A549 (cell line): ENCODE results near the gene RSPH9. TPM values are rescaled to one million over a fixed set of nuclear protein-coding genes. Genes with fewer than 3 reads are reported as not detected.

ENCODE experiments used
- ATAC-seq, 2 experiments: fragments of 200-7000 bp in 1 of 2; fragments of >200 bp in 1 of 2; cut with Nextera tagmentation in 1 of 2; cut with Tn5 transposase in 1 of 2; 3 replicates each; pipeline versions ENCODE4 v1.8.0 to v1.9.1; 2018 to 2020; ENCODE audit warnings: mild to moderate bottlenecking in 1 of 2, moderate library complexity in 1 of 2
- CTCF ChIA-PET: fragments of 300-600 bp; sonication (Branson Sonifier 250); formaldehyde crosslinking; extraction: SDS; loops from one replicate; lab custom pipeline; 2021; ENCODE audit warnings: antibody characterized with exemption, inconsistent platforms; lab: Yijun Ruan, JAX
- POLR2A ChIA-PET: fragments of 350-600 bp; formaldehyde crosslinking; extraction: SDS; loops from one replicate; lab custom pipeline; 2021; ENCODE audit warnings: antibody characterized with exemption, inconsistent platforms; lab: Yijun Ruan, JAX
- DNase-seq, 2 experiments: peaks; one replicate each; pipeline versions ENCODE4 v3.0.0 to v3.0.0-alpha.2; 2011 to 2016; ENCODE audit warnings: low read depth in 1 of 2, low spot score in 1 of 2
- FAIRE-seq: peaks from 2 replicates; lab custom pipeline; 2011; peaks lifted over from hg19 to GRCh38; lab: Jason Lieb, UNC
- H3K27ac ChIP-seq, 2 experiments: fragments of >200 bp; sonication (Bioruptor Twin); formaldehyde crosslinking; 3 replicates each; pipeline ENCODE4 v1.5.1; 2016 to 2017
- H3K4me1 ChIP-seq: fragments of >200 bp; sonication (Bioruptor Twin); formaldehyde crosslinking; 3 replicates; pipeline ENCODE4 v1.6.1; 2016
- H3K4me2 ChIP-seq: fragments of >200 bp; sonication (Bioruptor Twin); formaldehyde crosslinking; 3 replicates; pipeline ENCODE4 v1.6.1; 2016
- H3K4me3 ChIP-seq: fragments of >200 bp; sonication (Bioruptor Twin); formaldehyde crosslinking; 3 replicates; pipeline ENCODE4 v1.5.1; 2016
- H3K9me3 ChIP-seq: fragments of >200 bp; sonication (Bioruptor Twin); formaldehyde crosslinking; 3 replicates; pipeline ENCODE4 v1.6.1; 2016
- BHLHE40 ChIP-seq: IDR thresholded peaks from 2 replicates; pipeline ENCODE4 v1.6.1; 2012; ENCODE audit warnings: low read depth, low read length, inconsistent platforms
- CEBPB ChIP-seq, 2 experiments: fragments of >200 bp in 1 of 2; sonication (Bioruptor Twin) in 1 of 2; formaldehyde crosslinking in 1 of 2; IDR thresholded peaks; 2 replicates each; pipeline ENCODE4 v1.6.1; 2012 to 2016
- CHD4 ChIP-seq: fragments of 200-600 bp; sonication (generic); IDR thresholded peaks from 2 replicates; pipeline ENCODE4 v1.6.1; 2016; ENCODE audit warnings: antibody characterized with exemption, mild to moderate bottlenecking, borderline replicate concordance
- EHMT2 ChIP-seq: fragments of 200-600 bp; sonication (generic); IDR thresholded peaks from 2 replicates; pipeline ENCODE4 v1.6.1; 2016; ENCODE audit warnings: antibody characterized with exemption, low read depth, mild to moderate bottlenecking, moderate library complexity
- ESRRA ChIP-seq: fragments of 150-350 bp; IDR thresholded peaks from 2 replicates; pipeline ENCODE4 v1.6.1; 2014; ENCODE audit warnings: mild to moderate bottlenecking, low read length, borderline replicate concordance
- FOSL2 ChIP-seq, 2 experiments: fragments of 450-650 bp in 1 of 2; fragments of >200 bp in 1 of 2; sonication (Bioruptor Twin) in 1 of 2; formaldehyde crosslinking; IDR thresholded peaks; 2 replicates each; pipeline versions ENCODE4 v1.5.0 to v1.6.1; 2016 to 2020; ENCODE audit warnings: mild to moderate bottlenecking in 1 of 2, moderate library complexity in 1 of 2
- HDAC2 ChIP-seq: fragments of 200-600 bp; sonication (generic); IDR thresholded peaks from 2 replicates; pipeline ENCODE4 v1.6.1; 2016
- HOXA7 ChIP-seq: fragments of 250-450 bp; sonication (Bioruptor Pico); IDR thresholded peaks from 2 replicates; pipeline ENCODE4 v1.5.0; 2020; ENCODE audit warnings: mild to moderate bottlenecking, moderate library complexity
- KDM1A ChIP-seq: fragments of 200-600 bp; sonication (generic); IDR thresholded peaks from 2 replicates; pipeline ENCODE4 v1.6.1; 2016; ENCODE audit warnings: low read depth, mild to moderate bottlenecking
- NPAS2 ChIP-seq: fragments of 250-450 bp; sonication (Bioruptor Pico); IDR thresholded peaks from 2 replicates; pipeline ENCODE4 v1.8.0; 2022; ENCODE audit warnings: mild to moderate bottlenecking, moderate library complexity, borderline replicate concordance
- PHF8 ChIP-seq: fragments of 200-600 bp; sonication (generic); IDR thresholded peaks from 2 replicates; pipeline ENCODE4 v1.6.1; 2016; ENCODE audit warnings: low read depth, mild to moderate bottlenecking, antibody characterized with exemption, moderate library complexity, borderline replicate concordance
- RAD21 ChIP-seq, 2 experiments: fragments of >200 bp in 1 of 2; sonication (Bioruptor Twin) in 1 of 2; formaldehyde crosslinking in 1 of 2; IDR thresholded peaks in 1 of 2; conservative IDR thresholded peaks in 1 of 2; 2 replicates in 1 of 2; 3 replicates in 1 of 2; pipeline ENCODE4 v1.6.1; 2012 to 2018; ENCODE audit warnings: inconsistent platforms in 1 of 2
- RCOR1 ChIP-seq: fragments of 150-350 bp; IDR thresholded peaks from 2 replicates; pipeline ENCODE4 v1.6.1; 2014; ENCODE audit warnings: antibody characterized with exemption, low read length, low read depth
- RNF2 ChIP-seq: fragments of 200-600 bp; sonication (generic); IDR thresholded peaks from 2 replicates; pipeline ENCODE4 v1.6.1; 2016; ENCODE audit warnings: low read depth, mild to moderate bottlenecking, antibody characterized with exemption, moderate library complexity, borderline replicate concordance
- SREBF2 ChIP-seq: fragments of 450-650 bp; IDR thresholded peaks from 2 replicates; pipeline ENCODE4 v1.6.1; 2014; ENCODE audit warnings: mild to moderate bottlenecking, moderate library complexity
- TP53 ChIP-seq: fragments of 250-450 bp; sonication (Bioruptor Pico); IDR thresholded peaks from 2 replicates; pipeline ENCODE4 v1.5.0; 2021; ENCODE audit warnings: mild to moderate bottlenecking, moderate library complexity
- ZC3H11A ChIP-seq: fragments of 450-650 bp; IDR thresholded peaks from 2 replicates; pipeline ENCODE4 v1.6.1; 2014; ENCODE audit warnings: antibody characterized with exemption, mild to moderate bottlenecking
- ZSCAN20 ChIP-seq: fragments of 250-450 bp; sonication (Bioruptor Pico); IDR thresholded peaks from 2 replicates; pipeline ENCODE4 v1.8.0; 2022; ENCODE audit warnings: mild to moderate bottlenecking, moderate library complexity
- WGBS: methylation state at CpG from one replicate; pipeline ENCODE4 v1.1.6; 2017; ENCODE audit errors: missing lambda C conversion rate; 5-methylcytosine and 5-hydroxymethylcytosine counted together
- polyA plus RNA-seq, 4 experiments: library from polyadenylated mRNA; depleted of rRNA in 3 of 4; stranded (reverse); fragments of >200 nt; fragmentation: RNase III in 1 of 4; extraction: RNeasy Plus Mini Kit Qiagen cat#74134 plus additional on column Dnase treatment in 1 of 4; gene quantifications; 2 replicates in 3 of 4; 3 replicates in 1 of 4; pipeline ENCODE4 v1.2.3, GENCODE V29; 2011 to 2017
- TF ChIP-seq, protein P1 (sequence below): fragments of 450-650 bp; IDR thresholded peaks from 2 replicates; pipeline ENCODE4 v1.6.1; 2014; ENCODE audit warnings: antibody characterized with exemption
- TF ChIP-seq, protein P2 (sequence below): fragments of >200 bp; sonication (Bioruptor Twin); formaldehyde crosslinking; IDR thresholded peaks from 2 replicates; pipeline ENCODE4 v1.6.1; 2016
- TF ChIP-seq, protein P3 (sequence below): fragments of 250-450 bp; sonication (Bioruptor Pico); IDR thresholded peaks from 2 replicates; pipeline ENCODE4 v1.5.0; 2021; ENCODE audit warnings: mild to moderate bottlenecking, moderate library complexity, borderline replicate concordance
- TF ChIP-seq, protein P4 (sequence below): fragments of >200 bp; sonication (Bioruptor Twin); formaldehyde crosslinking; IDR thresholded peaks from 3 replicates; pipeline ENCODE4 v1.6.1; 2016

Gene RSPH9
- polyA plus RNA-seq, 2 of the 4 experiments (the other 2 are of a cell fraction), result 0.14 to 0.18 TPM

DNA sequence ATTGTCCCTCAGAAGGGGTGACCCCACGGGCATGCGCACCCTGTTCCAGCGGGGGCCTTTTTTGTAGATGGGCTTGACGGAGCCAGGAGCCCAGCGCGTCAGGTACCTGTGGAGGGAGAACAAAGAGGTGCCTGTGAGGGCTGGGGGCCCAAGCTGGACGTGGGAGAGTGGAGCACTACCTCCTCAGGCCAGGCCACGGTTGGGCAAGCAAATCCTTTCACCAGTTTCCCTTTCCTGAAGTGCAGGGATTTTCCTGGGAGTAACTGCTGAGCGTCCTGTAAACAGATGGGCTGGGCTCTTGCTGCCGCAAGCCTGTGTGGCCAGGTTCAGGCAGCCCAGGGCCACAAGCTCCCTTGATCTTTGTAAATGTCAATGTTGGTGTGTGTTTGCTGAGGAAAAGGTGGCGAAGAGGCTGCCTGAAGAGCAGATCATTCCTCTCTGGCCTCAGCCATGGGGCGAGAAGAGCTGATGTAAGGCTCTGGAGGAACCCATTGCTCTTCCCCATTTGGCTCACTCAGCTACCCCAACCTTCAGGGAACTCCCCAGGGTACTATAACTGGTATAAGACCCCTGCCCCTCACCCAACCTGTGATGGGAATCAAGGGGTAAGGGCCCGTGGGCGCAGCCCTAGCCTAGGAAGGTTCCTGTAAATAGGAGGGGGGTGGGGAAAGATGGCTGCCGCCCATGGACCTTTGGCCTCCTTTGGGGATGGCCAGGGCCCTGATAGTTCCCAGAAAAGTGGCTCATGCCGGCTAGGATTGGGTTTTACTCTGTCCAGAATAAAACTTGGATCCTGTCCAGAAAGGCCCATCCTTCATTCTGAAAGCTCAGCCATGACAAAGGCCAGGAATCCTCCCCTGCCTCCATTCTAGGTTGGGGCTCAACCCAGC is 27.2 kb downstream of the RSPH9 start:
- ATAC-seq (no peak), FAIRE-seq (no peak), DNase-seq (no peak)
- Histone ChIP-seq H3K4me3 (no peak overlapping the region), H3K27ac (no peak overlapping the region), H3K4me2 (no peak overlapping the region), H3K9me3 (no peaks in the 10 kb centered on the region), H3K4me1 (peaks cover 14% of the 10 kb centered on the region; the same call in 2 of the 3 replicates)
- POLR2A ChIA-PET, result no interaction called here
- TF ChIP-seq RAD21 (conservative IDR thresholded peaks at IDR 0.05 in 1 of 2, IDR thresholded peaks at IDR 0.05 in 1 of 2), result no peak
- no peak for TF ChIP-seq ZC3H11A
- no peak for TF ChIP-seq FOSL2 (IDR thresholded peaks at IDR 0.05)
- TF ChIP-seq FOSL2 (CRISPR knock-in tag; IDR thresholded peaks at IDR 0.05), result no peak
- TF ChIP-seq, protein P1, sequence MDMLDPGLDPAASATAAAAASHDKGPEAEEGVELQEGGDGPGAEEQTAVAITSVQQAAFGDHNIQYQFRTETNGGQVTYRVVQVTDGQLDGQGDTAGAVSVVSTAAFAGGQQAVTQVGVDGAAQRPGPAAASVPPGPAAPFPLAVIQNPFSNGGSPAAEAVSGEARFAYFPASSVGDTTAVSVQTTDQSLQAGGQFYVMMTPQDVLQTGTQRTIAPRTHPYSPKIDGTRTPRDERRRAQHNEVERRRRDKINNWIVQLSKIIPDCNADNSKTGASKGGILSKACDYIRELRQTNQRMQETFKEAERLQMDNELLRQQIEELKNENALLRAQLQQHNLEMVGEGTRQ, result no peak
- no peak for TF ChIP-seq BHLHE40
- TF ChIP-seq, protein P2, sequence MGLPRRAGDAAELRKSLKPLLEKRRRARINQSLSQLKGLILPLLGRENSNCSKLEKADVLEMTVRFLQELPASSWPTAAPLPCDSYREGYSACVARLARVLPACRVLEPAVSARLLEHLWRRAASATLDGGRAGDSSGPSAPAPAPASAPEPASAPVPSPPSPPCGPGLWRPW, result no peak
- TF ChIP-seq TP53, result no peak
- no peak for TF ChIP-seq ESRRA
- TF ChIP-seq EHMT2, result no peak
- TF ChIP-seq HDAC2, result no peak
- TF ChIP-seq KDM1A, result no peak
- no peak for TF ChIP-seq SREBF2
- no peak for TF ChIP-seq RNF2
- TF ChIP-seq HOXA7 (CRISPR knock-in tag), result no peak
- TF ChIP-seq CHD4, result no peak
- no peak for TF ChIP-seq NPAS2 (CRISPR knock-in tag)
- no peak for TF ChIP-seq CEBPB (IDR thresholded peaks at IDR 0.05)
- no peak for TF ChIP-seq RCOR1
- WGBS, result 84% methylated on average over 10 of the region's 16 CpGs
- CTCF ChIA-PET, result interaction anchor here (1.2 to 11.5 kb wide), 4 partner anchors 53 to 408 kb away, joined by 3 to 72 read pairs (median 30); partner anchors contain the start of gene VEGFA

DNA sequence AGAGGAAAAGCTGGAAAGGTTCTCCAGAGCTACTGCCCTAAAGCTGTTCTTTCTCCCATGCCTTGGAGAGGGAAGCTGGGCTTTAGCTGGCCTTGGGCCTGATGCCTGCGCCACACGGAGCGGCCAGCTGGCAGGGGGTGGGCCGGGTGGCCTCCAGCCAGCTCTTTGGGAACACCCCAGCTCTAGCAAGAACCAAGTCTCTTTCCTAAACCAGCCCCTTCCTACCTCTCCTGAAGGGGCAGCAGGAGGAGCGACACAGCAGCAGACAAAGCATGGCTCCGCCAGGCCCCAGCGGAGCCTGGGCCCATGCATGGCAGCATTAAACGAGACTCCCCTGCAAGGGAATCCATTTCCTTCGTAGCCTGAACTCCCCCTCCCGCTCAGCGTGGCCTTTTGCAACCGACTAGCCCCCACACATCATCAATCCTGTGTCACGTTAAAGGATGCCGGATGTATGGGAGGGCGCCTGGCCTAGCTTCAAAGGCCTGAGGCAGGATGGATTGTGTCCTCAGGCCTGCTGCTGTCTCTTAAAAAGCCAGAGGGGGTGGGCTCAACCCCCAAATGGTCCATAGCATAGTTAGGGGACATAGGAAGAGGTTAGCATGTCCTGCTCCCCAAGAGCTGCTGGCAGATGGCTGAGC is 28.7 kb downstream of the RSPH9 start:
- Histone ChIP-seq H3K27ac (no peak overlapping the region), H3K4me2 (no peak overlapping the region), H3K9me3 (no peaks in the 10 kb centered on the region), H3K4me1 (peaks cover 1% of the 10 kb centered on the region; the same call in 1 of the 3 replicates), H3K4me3 (no peak overlapping the region)
- ATAC-seq, result no peak
- POLR2A ChIA-PET, result no interaction called here
- DNase-seq, result no peak
- CTCF ChIA-PET, result interaction anchor here (0.8 to 11.5 kb wide), 6 partner anchors 9 to 407 kb away, joined by 3 to 72 read pairs (median 4); partner anchors contain the start of gene VEGFA
- WGBS, result 96% methylated on average over 9 of the region's 15 CpGs
- no peak for FAIRE-seq
- no peak for TF ChIP-seq PHF8
- TF ChIP-seq ZSCAN20 (CRISPR knock-in tag), result no peak
- TF ChIP-seq, protein P3, sequence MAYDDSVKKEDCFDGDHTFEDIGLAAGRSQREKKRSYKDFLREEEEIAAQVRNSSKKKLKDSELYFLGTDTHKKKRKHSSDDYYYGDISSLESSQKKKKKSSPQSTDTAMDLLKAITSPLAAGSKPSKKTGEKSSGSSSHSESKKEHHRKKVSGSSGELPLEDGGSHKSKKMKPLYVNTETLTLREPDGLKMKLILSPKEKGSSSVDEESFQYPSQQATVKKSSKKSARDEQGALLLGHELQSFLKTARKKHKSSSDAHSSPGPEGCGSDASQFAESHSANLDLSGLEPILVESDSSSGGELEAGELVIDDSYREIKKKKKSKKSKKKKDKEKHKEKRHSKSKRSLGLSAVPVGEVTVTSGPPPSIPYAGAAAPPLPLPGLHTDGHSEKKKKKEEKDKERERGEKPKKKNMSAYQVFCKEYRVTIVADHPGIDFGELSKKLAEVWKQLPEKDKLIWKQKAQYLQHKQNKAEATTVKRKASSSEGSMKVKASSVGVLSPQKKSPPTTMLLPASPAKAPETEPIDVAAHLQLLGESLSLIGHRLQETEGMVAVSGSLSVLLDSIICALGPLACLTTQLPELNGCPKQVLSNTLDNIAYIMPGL (CRISPR knock-in tag), result no peak
- TF ChIP-seq, protein P4, sequence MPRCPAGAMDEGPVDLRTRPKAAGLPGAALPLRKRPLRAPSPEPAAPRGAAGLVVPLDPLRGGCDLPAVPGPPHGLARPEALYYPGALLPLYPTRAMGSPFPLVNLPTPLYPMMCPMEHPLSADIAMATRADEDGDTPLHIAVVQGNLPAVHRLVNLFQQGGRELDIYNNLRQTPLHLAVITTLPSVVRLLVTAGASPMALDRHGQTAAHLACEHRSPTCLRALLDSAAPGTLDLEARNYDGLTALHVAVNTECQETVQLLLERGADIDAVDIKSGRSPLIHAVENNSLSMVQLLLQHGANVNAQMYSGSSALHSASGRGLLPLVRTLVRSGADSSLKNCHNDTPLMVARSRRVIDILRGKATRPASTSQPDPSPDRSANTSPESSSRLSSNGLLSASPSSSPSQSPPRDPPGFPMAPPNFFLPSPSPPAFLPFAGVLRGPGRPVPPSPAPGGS, result no peak
- no peak for TF ChIP-seq EHMT2
- TF ChIP-seq KDM1A, result no peak
